Measurements from ENCODE around the gene C16orf54.
A peak's percentile ranks its signal among the peaks of the same experiment; 100 is the strongest.
"Not testable (repeated sequence)": the region's sequence is repeated elsewhere in the genome, so short reads cannot be mapped to it uniquely, and the experiment has no call there.

The C16orf54 gene

GRCh38 chr16:29739927-29740629 is 5.7 kb downstream of the C16orf54 start:
- not testable (repeated sequence) for DNase-seq

DNA sequence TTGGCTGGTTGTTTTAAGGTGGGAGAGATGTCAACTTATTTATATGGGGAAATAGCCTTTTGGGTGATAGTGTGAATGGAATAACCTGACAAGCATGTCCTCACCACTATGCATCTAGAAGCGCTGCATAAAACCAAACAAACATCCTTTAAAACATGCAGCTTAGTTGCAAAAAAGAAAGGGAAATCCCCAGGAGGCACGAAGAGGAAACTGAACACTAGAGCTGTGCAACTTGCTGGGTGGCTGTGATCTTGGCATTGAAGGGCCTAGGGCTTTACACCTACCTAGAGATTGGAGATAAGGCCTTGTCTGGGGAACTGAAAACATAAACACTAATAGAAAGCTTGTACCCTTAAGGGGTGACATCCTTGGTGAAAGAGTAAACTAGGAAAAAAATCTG is 7.3 kb downstream of the C16orf54 start:
- DNase-seq: peak; percentile 86

GRCh38 chr16:29737713-29738112 is 8.1 kb downstream of the C16orf54 start:
- DNase-seq: no peak

DNA sequence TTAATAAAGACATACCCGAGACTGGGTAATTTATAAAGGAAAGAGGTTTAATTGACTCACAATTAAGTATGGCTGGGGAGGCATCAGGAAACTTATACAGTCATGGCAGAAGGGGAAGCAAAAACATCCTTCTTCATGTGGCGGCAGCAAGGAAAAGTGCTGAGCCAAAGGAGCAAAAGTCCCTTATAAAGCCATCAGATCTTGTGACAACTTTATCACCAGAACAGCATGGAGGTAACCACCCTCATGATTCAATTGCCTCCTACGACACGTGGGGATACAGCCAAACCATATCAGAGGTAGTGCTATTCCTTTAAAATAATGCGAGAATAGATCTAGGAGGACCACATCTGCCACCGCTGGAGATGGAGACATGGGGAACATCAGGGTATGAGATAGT is 9.0 kb downstream of the C16orf54 start:
- DNase-seq: no peak

DNA sequence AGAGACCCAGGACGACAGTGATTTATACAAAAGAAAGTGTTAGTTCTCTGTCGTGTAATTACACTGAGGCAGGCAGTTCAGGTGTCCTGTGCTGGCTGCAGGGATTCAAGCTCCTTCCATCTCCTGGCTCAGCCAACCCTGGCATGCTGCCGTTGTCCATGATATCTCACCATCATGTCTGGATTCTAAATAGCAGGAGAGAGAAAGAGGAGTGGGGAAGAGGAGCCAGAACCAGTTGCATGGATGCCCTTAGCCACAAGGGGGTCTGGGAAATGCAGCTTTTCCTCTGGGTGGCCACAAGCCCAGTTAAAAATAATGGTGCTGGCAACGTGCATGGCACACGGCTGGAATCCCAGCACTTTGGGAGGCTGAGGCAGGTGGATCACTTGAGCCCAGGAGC is 9.7 kb downstream of the C16orf54 start:
- DNase-seq: no peak

DNA sequence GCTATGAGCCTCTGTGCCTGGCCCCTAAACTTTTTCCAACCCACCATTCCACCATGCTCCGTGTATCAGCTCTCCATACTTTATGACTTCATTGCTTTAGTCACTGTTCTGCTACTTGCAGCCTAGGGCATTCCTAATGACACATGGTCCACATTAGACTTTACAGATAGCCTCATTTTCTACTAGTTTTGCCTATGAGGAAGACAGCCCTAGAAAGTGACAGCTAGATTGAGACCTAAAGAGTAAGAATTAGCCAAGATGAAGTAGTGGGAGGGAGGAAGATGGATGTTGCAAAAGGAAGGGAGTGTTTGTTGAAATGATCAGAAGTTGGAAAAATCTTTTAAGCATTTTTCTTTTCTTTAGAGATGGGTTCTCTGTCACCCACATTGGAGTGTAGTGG is 11.0 kb downstream of the C16orf54 start:
- no peak for DNase-seq

- DNase-seq: peak; percentile 43
Measured at GRCh38 chr16:29731768-29732601, 13.8 kb downstream of the C16orf54 start.

DNA sequence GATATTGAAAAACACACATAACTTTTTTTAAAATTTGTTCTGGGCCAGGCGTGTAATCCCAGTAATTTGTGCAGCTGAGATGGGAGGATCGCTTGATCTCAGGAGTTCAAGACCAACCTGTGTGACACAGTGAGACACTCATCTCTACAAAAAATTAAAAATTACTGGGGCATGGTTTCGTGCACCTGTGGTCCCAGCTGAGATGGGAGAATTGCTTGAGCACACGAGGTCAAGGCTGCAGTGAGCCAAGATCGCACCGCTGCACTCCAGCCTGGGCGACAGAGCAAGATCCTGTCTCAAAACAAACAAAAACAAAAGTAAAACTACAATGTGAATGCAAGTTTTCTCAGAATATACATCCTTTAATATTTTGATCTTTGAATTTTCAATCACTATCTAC is 15.1 kb downstream of the C16orf54 start:
- DNase-seq: no peak

DNA sequence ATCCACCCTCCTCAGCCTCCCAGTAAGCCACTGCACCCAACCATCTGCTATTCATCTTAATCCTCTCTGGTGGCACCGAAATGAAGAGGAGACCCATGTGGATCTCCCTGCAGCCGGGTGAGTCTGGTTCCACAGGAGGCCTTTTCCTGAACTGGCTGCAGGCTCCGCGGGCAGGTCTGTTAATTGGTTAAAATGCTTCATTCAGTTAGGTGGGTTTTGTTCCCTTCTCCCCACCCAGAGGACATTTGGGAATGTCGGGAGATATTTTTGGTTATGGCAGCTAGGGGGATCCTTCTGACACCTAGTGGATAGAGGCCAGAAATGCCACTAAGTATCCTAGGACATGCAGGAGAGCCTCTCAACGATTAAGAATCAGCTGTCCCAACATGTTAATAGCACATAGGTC is 16.7 kb downstream of the C16orf54 start:
- DNase-seq: no peak

GRCh38 chr16:29727452-29727851 is 18.3 kb downstream of the C16orf54 start:
- no peak for DNase-seq

DNA sequence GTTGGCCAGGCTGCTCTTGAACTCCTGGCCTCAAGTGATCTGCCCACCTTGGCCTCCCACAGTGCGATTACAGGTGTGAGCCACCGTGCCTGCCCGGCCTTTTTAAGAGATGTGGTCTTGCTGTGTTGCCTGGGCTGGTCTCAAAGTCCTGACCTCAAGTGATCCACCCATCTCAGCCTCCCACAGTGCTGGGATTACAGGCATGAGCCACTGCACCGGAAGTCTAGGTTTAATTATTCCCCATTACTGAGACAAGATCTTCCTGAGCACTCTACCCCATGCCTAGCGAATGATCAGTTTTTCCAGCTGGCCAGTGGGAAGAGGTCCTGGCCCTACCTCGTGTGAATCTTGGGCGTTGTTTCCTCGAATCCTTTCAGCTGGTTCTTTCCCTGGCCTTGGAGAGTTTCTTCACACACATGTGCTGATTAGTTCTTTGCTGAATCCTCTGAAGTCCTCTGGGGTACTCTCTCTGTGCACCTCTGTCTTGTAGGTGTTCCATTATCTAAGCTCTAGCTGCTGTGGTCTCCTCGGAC is 18.9 kb downstream of the C16orf54 start:
- DNase-seq: no peak

- DNase-seq: peak; percentile 59
Measured at GRCh38 chr16:29721167-29721879, 24.5 kb downstream of the C16orf54 start.

DNA sequence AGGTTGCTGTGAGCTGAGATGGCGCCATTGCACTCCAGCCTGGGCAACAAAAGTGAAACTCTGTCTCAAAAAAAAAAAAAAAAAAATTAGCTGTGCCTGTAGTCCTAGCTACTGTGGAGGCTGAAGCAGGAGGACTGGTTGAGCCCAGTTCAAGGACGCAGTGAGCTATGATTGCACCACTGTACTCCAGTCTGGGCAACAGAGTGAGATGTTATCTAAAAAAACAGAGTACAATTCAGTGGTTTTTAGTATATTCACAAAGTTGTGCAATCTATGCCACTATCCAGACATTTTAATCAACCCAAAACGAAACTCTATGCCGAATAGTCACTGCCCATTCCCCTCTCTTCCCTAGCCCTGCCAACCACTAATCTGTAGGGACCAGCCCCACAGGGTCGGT is 25.1 kb downstream of the C16orf54 start:
- no peak for DNase-seq

DNA sequence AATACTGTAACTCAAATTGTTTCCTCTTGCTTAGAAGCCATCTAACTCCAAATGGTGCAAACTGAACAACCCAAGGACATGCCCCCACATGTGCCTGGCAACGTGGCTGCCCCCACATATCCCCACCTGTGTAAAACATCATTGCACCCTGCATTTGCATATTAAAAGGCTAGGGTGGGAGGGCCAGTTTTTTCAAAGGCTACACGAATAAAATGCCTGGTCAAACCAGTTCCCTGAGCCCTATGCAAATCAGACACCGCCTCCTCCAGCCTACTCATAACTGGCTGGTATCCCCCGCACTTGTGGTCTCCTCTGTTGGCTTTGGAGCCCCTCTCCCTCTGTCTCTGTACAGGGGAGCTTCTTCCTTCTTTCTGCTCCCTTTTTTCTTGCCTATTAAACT is 26.7 kb downstream of the C16orf54 start:
- DNase-seq: no peak

DNA sequence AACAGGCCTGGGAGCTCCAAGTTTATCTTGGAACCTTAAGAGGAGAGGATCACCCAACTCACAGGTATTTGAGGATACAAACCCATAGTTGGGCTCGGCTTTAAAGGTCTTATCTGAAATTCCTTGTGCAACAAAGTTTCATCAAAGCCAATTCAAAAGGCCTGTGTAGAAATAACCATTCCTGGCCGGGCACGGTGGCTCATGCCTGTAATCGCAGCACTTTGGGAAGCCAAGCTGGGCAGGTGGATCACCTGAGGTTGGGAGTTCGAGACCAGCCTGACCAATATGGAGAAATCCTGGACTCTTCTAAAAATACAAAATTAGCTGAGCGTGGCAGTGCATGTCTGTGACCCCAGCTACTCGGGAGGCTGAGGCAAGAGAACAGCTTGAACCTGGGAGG is 28.7 kb downstream of the C16orf54 start:
- no peak for DNase-seq

GRCh38 chr16:29714972-29715371 is 30.8 kb downstream of the C16orf54 start:
- no peak for DNase-seq

DNA sequence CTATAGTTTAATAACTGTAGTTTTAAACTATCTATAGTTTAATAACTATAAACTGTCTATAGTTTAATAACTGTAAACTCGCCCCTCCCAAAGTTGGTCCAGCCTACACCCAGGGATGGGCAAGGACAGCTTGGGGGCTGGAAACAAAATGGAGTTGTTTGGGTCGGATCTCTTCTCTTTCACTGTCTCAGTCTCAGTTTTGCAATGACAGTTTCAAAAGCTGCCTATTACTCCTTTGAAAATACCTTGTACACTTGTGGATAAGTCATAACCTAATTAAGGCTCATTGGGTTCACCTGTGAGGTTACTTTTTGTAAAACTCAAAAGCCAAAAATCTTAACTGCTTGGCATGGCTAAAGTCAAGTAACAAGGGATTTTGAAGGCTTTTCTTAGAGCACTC is 31.4 kb downstream of the C16orf54 start:
- no peak for DNase-seq

GRCh38 chr16:29712809-29713208 is 33.0 kb downstream of the C16orf54 start:
- DNase-seq: no peak

GRCh38 chr16:29710227-29711219 is 35.3 kb downstream of the C16orf54 start:
- DNase-seq: peak; percentile 81

- DNase-seq: not testable (repeated sequence)
Measured at GRCh38 chr16:29709657-29710056, 36.1 kb downstream of the C16orf54 start.

GRCh38 chr16:29708917-29709600 is 36.7 kb downstream of the C16orf54 start:
- DNase-seq: no peak

- not testable (repeated sequence) for DNase-seq
Measured at GRCh38 chr16:29707160-29707559, 38.6 kb downstream of the C16orf54 start.
